Endothelial cell of umbilical vein (primary cell): ENCODE data around the gene AHSP.

Experiments used
- POLR2AphosphoS5 ChIP-seq: IDR thresholded peaks from 2 replicates; pipeline ENCODE4 v1.6.1; 2012; ENCODE audit warnings: low read depth, mild to moderate bottlenecking, control low read depth, low read length, moderate library complexity; ENCODE audit not compliant: insufficient read depth
- TF ChIP-seq, protein P1 (sequence below): IDR thresholded peaks from 2 replicates; pipeline ENCODE4 v1.6.1; 2011; ENCODE audit not compliant: insufficient read depth, insufficient read length
- TF ChIP-seq, protein P2 (sequence below), 2 donors: IDR thresholded peaks; 1 replicate in 1 of 2; 2 replicates in 1 of 2; pipeline ENCODE4 v1.5.1; 2011; ENCODE audit warnings: low read length in 2 of 2, mild to moderate bottlenecking in 2 of 2, moderate library complexity in 2 of 2, control low read depth in 1 of 2, inconsistent platforms in 1 of 2, low read depth in 1 of 2; ENCODE audit not compliant: insufficient read depth in 1 of 2; ENCODE audit errors: extremely low read depth in 1 of 2

DNA sequence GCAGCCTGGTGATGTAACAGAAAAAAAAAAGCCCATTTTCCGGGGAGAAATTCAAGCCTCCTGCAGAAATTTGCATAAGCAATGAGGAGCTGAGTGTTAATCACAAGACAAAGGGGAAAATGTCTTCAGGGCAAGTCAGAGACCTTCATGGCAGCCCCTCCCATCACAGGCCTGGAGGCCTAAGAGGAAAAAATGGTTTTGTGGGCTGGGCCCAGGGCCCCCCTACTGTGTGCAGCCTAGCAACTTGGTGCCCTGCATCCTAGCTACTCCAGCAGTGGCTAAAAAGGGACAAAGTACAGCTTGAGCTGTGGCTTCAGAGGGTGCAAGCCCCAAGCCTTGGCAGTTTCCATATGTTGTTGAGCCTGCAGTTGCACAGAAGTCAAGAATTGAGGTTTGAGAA is 49.7 kb downstream of the AHSP start:
- TF ChIP-seq, protein P1, sequence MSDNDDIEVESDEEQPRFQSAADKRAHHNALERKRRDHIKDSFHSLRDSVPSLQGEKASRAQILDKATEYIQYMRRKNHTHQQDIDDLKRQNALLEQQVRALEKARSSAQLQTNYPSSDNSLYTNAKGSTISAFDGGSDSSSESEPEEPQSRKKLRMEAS = no peak
- TF ChIP-seq, protein P2, sequence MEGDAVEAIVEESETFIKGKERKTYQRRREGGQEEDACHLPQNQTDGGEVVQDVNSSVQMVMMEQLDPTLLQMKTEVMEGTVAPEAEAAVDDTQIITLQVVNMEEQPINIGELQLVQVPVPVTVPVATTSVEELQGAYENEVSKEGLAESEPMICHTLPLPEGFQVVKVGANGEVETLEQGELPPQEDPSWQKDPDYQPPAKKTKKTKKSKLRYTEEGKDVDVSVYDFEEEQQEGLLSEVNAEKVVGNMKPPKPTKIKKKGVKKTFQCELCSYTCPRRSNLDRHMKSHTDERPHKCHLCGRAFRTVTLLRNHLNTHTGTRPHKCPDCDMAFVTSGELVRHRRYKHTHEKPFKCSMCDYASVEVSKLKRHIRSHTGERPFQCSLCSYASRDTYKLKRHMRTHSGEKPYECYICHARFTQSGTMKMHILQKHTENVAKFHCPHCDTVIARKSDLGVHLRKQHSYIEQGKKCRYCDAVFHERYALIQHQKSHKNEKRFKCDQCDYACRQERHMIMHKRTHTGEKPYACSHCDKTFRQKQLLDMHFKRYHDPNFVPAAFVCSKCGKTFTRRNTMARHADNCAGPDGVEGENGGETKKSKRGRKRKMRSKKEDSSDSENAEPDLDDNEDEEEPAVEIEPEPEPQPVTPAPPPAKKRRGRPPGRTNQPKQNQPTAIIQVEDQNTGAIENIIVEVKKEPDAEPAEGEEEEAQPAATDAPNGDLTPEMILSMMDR (IDR thresholded peaks at IDR 0.05; ENCODE audit: extremely low read depth in 1 of 2, insufficient read depth in 1 of 2, low read depth in 1 of 2, low read length in 2 of 2) = no peak
- no peak for TF ChIP-seq POLR2AphosphoS5
